GM18499 (cell line): Measurements from ENCODE around the gene LCA5L.

Experiments
- ATAC-seq: cut with Tn5 transposase; IDR thresholded peaks from one replicate; pipeline ENCODE4 v1.9.1; 2021; ENCODE audit warnings: moderate number of reproducible peaks; ENCODE audit not compliant: insufficient read depth, unreplicated experiment

Gene LCA5L

GRCh38 chr21:39363607-39364555 is 81.7 kb downstream of the LCA5L start:
- ATAC-seq = no peak

GRCh38 chr21:39362733-39363132 is 82.8 kb downstream of the LCA5L start:
- ATAC-seq = no peak

- ATAC-seq = no peak
These were observed 86.2 kb downstream of the LCA5L start for GRCh38 chr21:39359382-39359781.
